Measurements from ENCODE around the gene KIF25.

KIF25 gene

GRCh38 chr6:167995302-167995701, 2.2 kb upstream of the KIF25 start:
- H3K27me3 ChIP-seq (ENCODE audit: low read length), result no peaks in the 10 kb centered on the region
- TF ChIP-seq EZH2phosphoT487 (conservative IDR thresholded peaks at IDR 0.05; ENCODE audit: low read length) (no peak), CTCF (IDR thresholded peaks at IDR 0.05; ENCODE audit: insufficient read depth, low read length, poor library complexity, severe bottlenecking) (no peak)
- H3F3A ChIP-seq (ENCODE audit: insufficient read depth), result no peaks in the 10 kb centered on the region
- no peak overlapping the region for H3K27ac ChIP-seq (ENCODE audit: low read depth, low read length)
- H3K4me2 ChIP-seq (ENCODE audit: low read depth, low read length, poor library complexity, severe bottlenecking), result no peak overlapping the region
- H3K9me3 ChIP-seq (ENCODE audit: insufficient read depth, low read length), result no peaks in the 10 kb centered on the region
- H3K36me3 ChIP-seq (ENCODE audit: low read length), result no peaks in the 10 kb centered on the region
- H4K20me1 ChIP-seq (ENCODE audit: low read depth, low read length), result no peaks in the 10 kb centered on the region
- no peaks in the 10 kb centered on the region for H3K9me2 ChIP-seq (replicated peaks; ENCODE audit: insufficient read depth, low read length)
- H2AFZ ChIP-seq (ENCODE audit: low read depth, low read length, severe bottlenecking), result no peak overlapping the region
- no peaks in the 10 kb centered on the region for H3K79me2 ChIP-seq (ENCODE audit: insufficient read depth, low read length)
- H3K9ac ChIP-seq (ENCODE audit: low read length), result no peak overlapping the region
- H3K4me3 ChIP-seq (ENCODE audit: insufficient read depth, low read length, poor library complexity, severe bottlenecking), result no peak overlapping the region

- Histone ChIP-seq H3K27me3 (ENCODE audit: low read length) (no peaks in the 10 kb centered on the region), H3K4me2 (ENCODE audit: low read depth, low read length, poor library complexity, severe bottlenecking) (no peak overlapping the region), H2AFZ (ENCODE audit: low read depth, low read length, severe bottlenecking) (no peak overlapping the region), H3K9ac (ENCODE audit: low read length) (no peak overlapping the region), H3K9me3 (ENCODE audit: insufficient read depth, low read length) (no peaks in the 10 kb centered on the region), H3K9me2 (replicated peaks; ENCODE audit: insufficient read depth, low read length) (no peaks in the 10 kb centered on the region), H3K79me2 (ENCODE audit: insufficient read depth, low read length) (no peaks in the 10 kb centered on the region), H3K4me3 (ENCODE audit: insufficient read depth, low read length, poor library complexity, severe bottlenecking) (no peak overlapping the region), H4K20me1 (ENCODE audit: low read depth, low read length) (no peaks in the 10 kb centered on the region), H3F3A (ENCODE audit: insufficient read depth) (no peaks in the 10 kb centered on the region), H3K36me3 (ENCODE audit: low read length) (no peaks in the 10 kb centered on the region), H3K27ac (ENCODE audit: low read depth, low read length) (no peak overlapping the region)
- TF ChIP-seq CTCF (IDR thresholded peaks at IDR 0.05; ENCODE audit: insufficient read depth, low read length, poor library complexity, severe bottlenecking) (no peak), EZH2phosphoT487 (conservative IDR thresholded peaks at IDR 0.05; ENCODE audit: low read length) (no peak)
Observed at GRCh38 chr6:167995731-167996151, 1.7 kb upstream of the KIF25 start.

DNA sequence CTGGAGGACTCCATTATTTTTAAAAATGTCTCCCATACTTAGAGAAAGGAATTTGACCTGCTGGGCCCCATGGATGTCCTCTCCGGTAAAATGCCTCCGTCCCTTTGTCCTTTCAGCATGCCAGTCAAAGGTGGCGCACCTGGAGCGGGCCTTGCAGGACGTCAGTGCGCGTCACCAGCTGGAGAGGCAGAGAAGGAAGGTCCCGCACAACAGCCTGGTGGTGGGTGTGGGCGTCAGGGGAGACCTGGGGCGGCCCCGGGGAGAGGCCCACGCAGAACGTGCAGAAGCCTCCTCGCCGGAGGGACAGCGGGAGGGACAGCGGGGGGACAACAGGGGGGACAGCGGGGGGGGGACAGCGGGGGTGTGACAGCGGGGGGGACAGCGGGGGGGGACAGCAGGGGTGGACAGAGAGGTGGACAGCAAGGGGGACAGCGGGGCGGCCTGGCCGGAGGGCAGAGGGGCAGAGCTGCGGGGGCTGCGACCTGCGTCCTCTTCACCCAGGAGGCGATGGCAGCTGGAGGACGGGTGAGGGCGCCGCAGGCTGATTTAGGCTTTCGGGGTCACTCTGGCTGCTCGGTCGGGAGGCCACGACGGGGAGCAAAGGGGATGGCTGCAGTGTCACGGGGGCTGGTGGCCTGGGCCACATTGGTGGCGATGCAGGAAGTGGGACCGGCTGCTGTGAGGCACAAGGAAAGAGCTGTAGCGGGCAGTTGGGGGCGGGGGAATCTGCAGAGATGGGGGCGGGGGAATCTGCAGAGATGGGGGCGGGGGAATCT, 859 bp upstream of the KIF25 start:
- Histone ChIP-seq H3K79me2 (ENCODE audit: insufficient read depth, low read length) (no peaks in the 10 kb centered on the region), H3K27me3 (ENCODE audit: low read length) (no peaks in the 10 kb centered on the region), H4K20me1 (ENCODE audit: low read depth, low read length) (no peaks in the 10 kb centered on the region), H3K9ac (ENCODE audit: low read length) (no peak overlapping the region), H3K36me3 (ENCODE audit: low read length) (no peaks in the 10 kb centered on the region), H3K4me2 (ENCODE audit: low read depth, low read length, poor library complexity, severe bottlenecking) (no peak overlapping the region), H3F3A (ENCODE audit: insufficient read depth) (no peaks in the 10 kb centered on the region), H3K9me2 (replicated peaks; ENCODE audit: insufficient read depth, low read length) (no peaks in the 10 kb centered on the region), H3K4me3 (ENCODE audit: insufficient read depth, low read length, poor library complexity, severe bottlenecking) (no peak overlapping the region), H2AFZ (ENCODE audit: low read depth, low read length, severe bottlenecking) (no peak overlapping the region), H3K9me3 (ENCODE audit: insufficient read depth, low read length) (no peaks in the 10 kb centered on the region), H3K27ac (ENCODE audit: low read depth, low read length) (no peak overlapping the region)
- TF ChIP-seq CTCF (IDR thresholded peaks at IDR 0.05; ENCODE audit: insufficient read depth, low read length, poor library complexity, severe bottlenecking) (no peak), EZH2phosphoT487 (conservative IDR thresholded peaks at IDR 0.05; ENCODE audit: low read length) (no peak)

Measured in SU-DHL-6 (cell line).